ENCODE data around the gene AFM. TPM values are rescaled to one million over a fixed set of nuclear protein-coding genes. Genes with fewer than 3 reads are reported as not detected.

AFM gene, protein sequence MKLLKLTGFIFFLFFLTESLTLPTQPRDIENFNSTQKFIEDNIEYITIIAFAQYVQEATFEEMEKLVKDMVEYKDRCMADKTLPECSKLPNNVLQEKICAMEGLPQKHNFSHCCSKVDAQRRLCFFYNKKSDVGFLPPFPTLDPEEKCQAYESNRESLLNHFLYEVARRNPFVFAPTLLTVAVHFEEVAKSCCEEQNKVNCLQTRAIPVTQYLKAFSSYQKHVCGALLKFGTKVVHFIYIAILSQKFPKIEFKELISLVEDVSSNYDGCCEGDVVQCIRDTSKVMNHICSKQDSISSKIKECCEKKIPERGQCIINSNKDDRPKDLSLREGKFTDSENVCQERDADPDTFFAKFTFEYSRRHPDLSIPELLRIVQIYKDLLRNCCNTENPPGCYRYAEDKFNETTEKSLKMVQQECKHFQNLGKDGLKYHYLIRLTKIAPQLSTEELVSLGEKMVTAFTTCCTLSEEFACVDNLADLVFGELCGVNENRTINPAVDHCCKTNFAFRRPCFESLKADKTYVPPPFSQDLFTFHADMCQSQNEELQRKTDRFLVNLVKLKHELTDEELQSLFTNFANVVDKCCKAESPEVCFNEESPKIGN
- polyA plus RNA-seq (2013): not detected

DNA sequence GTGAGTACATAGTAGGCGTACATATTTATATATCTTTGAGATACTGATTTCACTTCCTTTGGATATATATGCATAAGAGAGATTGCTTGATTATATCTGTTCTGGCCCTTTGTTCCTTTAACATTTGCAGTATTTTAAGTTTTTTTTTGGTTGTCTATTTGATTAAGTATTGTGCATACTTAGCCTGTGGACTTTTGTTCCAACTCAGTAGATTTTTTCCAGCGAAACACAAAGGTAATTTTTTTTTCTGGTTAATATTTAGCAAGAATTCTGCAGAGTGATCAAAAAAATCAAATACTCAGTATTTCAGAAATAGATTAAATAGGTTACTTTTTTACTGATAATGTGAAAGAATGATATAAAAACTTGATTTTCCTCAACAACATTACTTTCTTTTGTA is at the start of gene AFM:
Gene AFM, plus strand, starts transcription at position 388 of the 400 bp plus-strand sequence. CDS start 31 bp downstream, outside the sequence.
- POLR2A ChIA-PET: no interaction called here
- WGBS (ENCODE audit: insufficient coverage): no CpG with 5 or more reads among the region's 2 CpGs

GRCh38 chr4:73431813-73432168 is 49.8 kb upstream of the AFM start:
- ChIA-PET CTCF (interaction anchor here (0.9 kb wide), 1 partner anchor 12 kb away, joined by 4 read pairs; no protein-coding TSS in a partner anchor), POLR2A (no interaction called here)
- no peaks in the 10 kb centered on the region for H3K4me1 ChIP-seq (ENCODE audit: control extremely low read depth in 1 of 4, control insufficient read depth in 4 of 4, insufficient read depth in 4 of 4, low read length in 3 of 4)
- no peaks in the 10 kb centered on the region for H3K36me3 ChIP-seq (ENCODE audit: control insufficient read depth in 4 of 4, insufficient read depth in 4 of 4, low read length in 3 of 4)
- H3K4me3 ChIP-seq (ENCODE audit: control insufficient read depth in 1 of 7, extremely low read depth in 1 of 7, insufficient read depth in 4 of 7, low read depth in 2 of 7, low read length in 6 of 7): no peak overlapping the region
- no peaks in the 10 kb centered on the region for H3K9me3 ChIP-seq (ENCODE audit: control extremely low read depth in 1 of 5, control insufficient read depth in 4 of 5, insufficient read depth in 2 of 5, low read depth in 1 of 5, low read length in 4 of 5)
- no peaks in the 10 kb centered on the region for H3K27me3 ChIP-seq (replicated peaks in 2 of 5; ENCODE audit: control insufficient read depth in 4 of 5, insufficient read depth in 5 of 5, low read length in 4 of 5)
- no peak overlapping the region for H3K27ac ChIP-seq (ENCODE audit: insufficient read depth in 1 of 2, low read depth in 1 of 2, low read length in 2 of 2, poor library complexity in 1 of 2, severe bottlenecking in 2 of 2)
- no peak for DNase-seq
- no CpG with 5 or more reads among the region's 1 CpG for WGBS (ENCODE audit: insufficient coverage)

More for the DNA sequence above, at the start of gene AFM:
- H3K27me3 ChIP-seq (replicated peaks in 2 of 5; ENCODE audit: control insufficient read depth in 4 of 5, insufficient read depth in 5 of 5, low read length in 4 of 5): no peaks in the 10 kb centered on the region
- CTCF ChIA-PET: no interaction called here
- H3K36me3 ChIP-seq (ENCODE audit: control insufficient read depth in 4 of 4, insufficient read depth in 4 of 4, low read length in 3 of 4): no peaks in the 10 kb centered on the region
- H3K27ac ChIP-seq (ENCODE audit: insufficient read depth in 1 of 2, low read depth in 1 of 2, low read length in 2 of 2, poor library complexity in 1 of 2, severe bottlenecking in 2 of 2): no peak within 1 kb of the TSS
- H3K4me3 ChIP-seq (ENCODE audit: control insufficient read depth in 1 of 7, extremely low read depth in 1 of 7, insufficient read depth in 4 of 7, low read depth in 2 of 7, low read length in 6 of 7): no peak within 1 kb of the TSS
- no peak for DNase-seq
- no peaks in the 10 kb centered on the region for H3K9me3 ChIP-seq (ENCODE audit: control extremely low read depth in 1 of 5, control insufficient read depth in 4 of 5, insufficient read depth in 2 of 5, low read depth in 1 of 5, low read length in 4 of 5)
- no peaks in the 10 kb centered on the region for H3K4me1 ChIP-seq (ENCODE audit: control extremely low read depth in 1 of 4, control insufficient read depth in 4 of 4, insufficient read depth in 4 of 4, low read length in 3 of 4)

GRCh38 chr4:73432169-73433000 is 49.2 kb upstream of the AFM start:
- H3K27me3 ChIP-seq (replicated peaks in 2 of 5; ENCODE audit: control insufficient read depth in 4 of 5, insufficient read depth in 5 of 5, low read length in 4 of 5): no peaks in the 10 kb centered on the region
- no peaks in the 10 kb centered on the region for H3K4me1 ChIP-seq (ENCODE audit: control extremely low read depth in 1 of 4, control insufficient read depth in 4 of 4, insufficient read depth in 4 of 4, low read length in 3 of 4)
- POLR2A ChIA-PET: no interaction called here
- no peaks in the 10 kb centered on the region for H3K9me3 ChIP-seq (ENCODE audit: control extremely low read depth in 1 of 5, control insufficient read depth in 4 of 5, insufficient read depth in 2 of 5, low read depth in 1 of 5, low read length in 4 of 5)
- no peak for DNase-seq
- H3K36me3 ChIP-seq (ENCODE audit: control insufficient read depth in 4 of 4, insufficient read depth in 4 of 4, low read length in 3 of 4): no peaks in the 10 kb centered on the region
- 90% methylated on average over 4 of the region's 5 CpGs for WGBS (ENCODE audit: insufficient coverage)
- H3K4me3 ChIP-seq (ENCODE audit: control insufficient read depth in 1 of 7, extremely low read depth in 1 of 7, insufficient read depth in 4 of 7, low read depth in 2 of 7, low read length in 6 of 7): no peak overlapping the region
- CTCF ChIA-PET: interaction anchor here (0.7 to 2.1 kb wide), 4 partner anchors 11 to 91 kb away, joined by 3 to 7 read pairs (median 4); no protein-coding TSS in a partner anchor
- no peak overlapping the region for H3K27ac ChIP-seq (ENCODE audit: insufficient read depth in 1 of 2, low read depth in 1 of 2, low read length in 2 of 2, poor library complexity in 1 of 2, severe bottlenecking in 2 of 2)

DNA sequence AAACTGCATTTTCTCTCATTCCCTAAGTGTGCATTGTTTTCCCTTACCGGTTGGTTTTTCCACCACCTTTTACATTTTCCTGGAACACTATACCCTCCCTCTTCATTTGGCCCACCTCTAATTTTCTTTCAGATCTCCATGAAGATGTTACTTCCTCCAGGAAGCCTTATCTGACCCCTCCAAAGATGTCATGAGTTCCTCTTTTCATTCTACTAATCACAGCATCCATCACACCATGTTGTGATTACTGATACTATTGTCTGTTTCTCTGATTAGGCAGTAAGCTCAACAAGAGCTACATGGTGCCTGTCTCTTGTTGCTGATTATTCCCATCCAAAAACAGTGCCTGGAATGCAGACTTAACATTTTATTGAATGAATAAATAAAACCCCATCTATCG is 48.4 kb upstream of the AFM start:
- DNase-seq: no peak
- WGBS (ENCODE audit: insufficient coverage): 57% methylated on average over 1 of the region's 2 CpGs
- H3K9me3 ChIP-seq (ENCODE audit: control extremely low read depth in 1 of 5, control insufficient read depth in 4 of 5, insufficient read depth in 2 of 5, low read depth in 1 of 5, low read length in 4 of 5): no peaks in the 10 kb centered on the region
- ChIA-PET POLR2A (no interaction called here), CTCF (interaction anchor here (0.7 to 2.1 kb wide), 4 partner anchors 12 to 121 kb away, joined by 3 to 7 read pairs (median 4); no protein-coding TSS in a partner anchor)
- no peaks in the 10 kb centered on the region for H3K36me3 ChIP-seq (ENCODE audit: control insufficient read depth in 4 of 4, insufficient read depth in 4 of 4, low read length in 3 of 4)
- H3K27ac ChIP-seq (ENCODE audit: insufficient read depth in 1 of 2, low read depth in 1 of 2, low read length in 2 of 2, poor library complexity in 1 of 2, severe bottlenecking in 2 of 2): no peak overlapping the region
- H3K27me3 ChIP-seq (replicated peaks in 2 of 5; ENCODE audit: control insufficient read depth in 4 of 5, insufficient read depth in 5 of 5, low read length in 4 of 5): no peaks in the 10 kb centered on the region
- H3K4me1 ChIP-seq (ENCODE audit: control extremely low read depth in 1 of 4, control insufficient read depth in 4 of 4, insufficient read depth in 4 of 4, low read length in 3 of 4): no peaks in the 10 kb centered on the region
- H3K4me3 ChIP-seq (ENCODE audit: control insufficient read depth in 1 of 7, extremely low read depth in 1 of 7, insufficient read depth in 4 of 7, low read depth in 2 of 7, low read length in 6 of 7): no peak overlapping the region

- WGBS (ENCODE audit: insufficient coverage): 52% methylated on average over 2 of the region's 3 CpGs
- peak in 2 of 3 donors; percentile 8 to 14 for DNase-seq
- H3K27me3 ChIP-seq (replicated peaks in 2 of 5; ENCODE audit: control insufficient read depth in 4 of 5, insufficient read depth in 5 of 5, low read length in 4 of 5): no peaks in the 10 kb centered on the region
- H3K4me1 ChIP-seq (ENCODE audit: control extremely low read depth in 1 of 4, control insufficient read depth in 4 of 4, insufficient read depth in 4 of 4, low read length in 3 of 4): no peaks in the 10 kb centered on the region
- H3K4me3 ChIP-seq (ENCODE audit: control insufficient read depth in 1 of 7, extremely low read depth in 1 of 7, insufficient read depth in 4 of 7, low read depth in 2 of 7, low read length in 6 of 7): no peak overlapping the region
- no peaks in the 10 kb centered on the region for H3K36me3 ChIP-seq (ENCODE audit: control insufficient read depth in 4 of 4, insufficient read depth in 4 of 4, low read length in 3 of 4)
- no peaks in the 10 kb centered on the region for H3K9me3 ChIP-seq (ENCODE audit: control extremely low read depth in 1 of 5, control insufficient read depth in 4 of 5, insufficient read depth in 2 of 5, low read depth in 1 of 5, low read length in 4 of 5)
- ChIA-PET CTCF (interaction anchor here (1.4 to 2.1 kb wide), 3 partner anchors 23 to 122 kb away, joined by 3 to 7 read pairs (median 5); no protein-coding TSS in a partner anchor), POLR2A (no interaction called here)
- H3K27ac ChIP-seq (ENCODE audit: insufficient read depth in 1 of 2, low read depth in 1 of 2, low read length in 2 of 2, poor library complexity in 1 of 2, severe bottlenecking in 2 of 2): no peak overlapping the region
Measured at GRCh38 chr4:73434311-73434710, 47.2 kb upstream of the AFM start.

GRCh38 chr4:73435984-73436383 is 45.6 kb upstream of the AFM start, which contains the start of gene AFP:
AFP (plus strand) TSS chr4:73436221; CDS start chr4:73436263, 42 bp downstream.
- CTCF ChIA-PET: interaction anchor here (1.5 kb wide), 1 partner anchor 21 kb away, joined by 3 read pairs; no protein-coding TSS in a partner anchor
- WGBS (ENCODE audit: insufficient coverage): no CpG with 5 or more reads among the region's 1 CpG

More at GRCh38 chr4:73435984-73436383, 45.6 kb upstream of the AFM start, which contains the start of gene AFP:
- POLR2A ChIA-PET: no interaction called here
- no peak within 1 kb of the TSS for H3K4me3 ChIP-seq (ENCODE audit: control insufficient read depth in 1 of 7, extremely low read depth in 1 of 7, insufficient read depth in 4 of 7, low read depth in 2 of 7, low read length in 6 of 7)
- DNase-seq: no peak
- H3K27ac ChIP-seq (ENCODE audit: insufficient read depth in 1 of 2, low read depth in 1 of 2, low read length in 2 of 2, poor library complexity in 1 of 2, severe bottlenecking in 2 of 2): no peak within 1 kb of the TSS
- no peaks in the 10 kb centered on the region for H3K4me1 ChIP-seq (ENCODE audit: control extremely low read depth in 1 of 4, control insufficient read depth in 4 of 4, insufficient read depth in 4 of 4, low read length in 3 of 4)
- H3K27me3 ChIP-seq (replicated peaks in 2 of 5; ENCODE audit: control insufficient read depth in 4 of 5, insufficient read depth in 5 of 5, low read length in 4 of 5): no peaks in the 10 kb centered on the region
- H3K36me3 ChIP-seq (ENCODE audit: control insufficient read depth in 4 of 4, insufficient read depth in 4 of 4, low read length in 3 of 4): no peaks in the 10 kb centered on the region
- no peaks in the 10 kb centered on the region for H3K9me3 ChIP-seq (ENCODE audit: control extremely low read depth in 1 of 5, control insufficient read depth in 4 of 5, insufficient read depth in 2 of 5, low read depth in 1 of 5, low read length in 4 of 5)
